CD8-positive, alpha-beta memory T cell (primary cell): ENCODE results near the gene CRADD. TPM values are rescaled to one million over a fixed set of nuclear protein-coding genes. Genes with fewer than 3 reads are reported as not detected.
A peak's percentile ranks its signal among the peaks of the same experiment; 100 is the strongest.
"Not testable (repeated sequence)": the region's sequence is repeated elsewhere in the genome, so short reads cannot be mapped to it uniquely, and the experiment has no call there.

Source experiments
- CTCF ChIA-PET: fragments of 350-600 bp; sonication (Branson Sonifier 250); formaldehyde crosslinking; loops from one replicate; lab custom pipeline; 2021; ENCODE audit warnings: antibody characterized with exemption; lab: Charles Lee
- POLR2A ChIA-PET: fragments of 350-600 bp; sonication (Branson Sonifier 250); formaldehyde crosslinking; loops from one replicate; lab custom pipeline; 2021; ENCODE audit warnings: antibody characterized with exemption; lab: Charles Lee
- DNase-seq, 5 donors: peaks; one replicate each; pipeline versions ENCODE4 v3.0.0 to v3.0.0-alpha.2; 2020 to 2022; ENCODE audit warnings: mixed read lengths in 1 of 5
- H3K27ac ChIP-seq: one replicate; pipeline ENCODE4 v1.7.0; 2013; ENCODE audit warnings: low read depth, mild to moderate bottlenecking, low read length, moderate library complexity
- H3K27me3 ChIP-seq: 2 replicates; pipeline ENCODE4 v1.7.0; 2013; ENCODE audit warnings: low read length, mild to moderate bottlenecking; ENCODE audit not compliant: insufficient read depth, poor library complexity, severe bottlenecking
- H3K36me3 ChIP-seq: 2 replicates; pipeline ENCODE4 v1.7.0; 2013; ENCODE audit warnings: mild to moderate bottlenecking, low read length, moderate library complexity; ENCODE audit not compliant: insufficient read depth
- H3K4me1 ChIP-seq: 2 replicates; pipeline ENCODE4 v1.7.0; 2013; ENCODE audit warnings: mild to moderate bottlenecking, low read length, moderate library complexity; ENCODE audit not compliant: insufficient read depth
- H3K4me3 ChIP-seq: 2 replicates; pipeline ENCODE4 v1.7.0; 2013; ENCODE audit warnings: mild to moderate bottlenecking, low read length
- H3K9me3 ChIP-seq: 2 replicates; pipeline ENCODE4 v1.7.0; 2013; ENCODE audit warnings: mild to moderate bottlenecking, low read length
- H3K27ac Mint-ChIP-seq, 8 donors: one replicate each; pipeline ENCODE4 v1.8.0; 2020 to 2021; ENCODE audit warnings: mixed read lengths in 8 of 8, mild to moderate bottlenecking in 6 of 8, inconsistent platforms in 3 of 8, moderate library complexity in 3 of 8
- H3K27me3 Mint-ChIP-seq, 2 donors: one replicate each; pipeline ENCODE4 v1.8.0; 2020 to 2021; ENCODE audit warnings: mixed read lengths in 2 of 2, mild to moderate bottlenecking in 1 of 2, moderate library complexity in 1 of 2
- H3K36me3 Mint-ChIP-seq, 3 donors: one replicate each; pipeline ENCODE4 v1.8.0; 2020 to 2021; ENCODE audit warnings: mixed read lengths in 3 of 3, inconsistent platforms in 1 of 3, mild to moderate bottlenecking in 1 of 3
- H3K4me1 Mint-ChIP-seq, 3 donors: one replicate each; pipeline ENCODE4 v1.8.0; 2020 to 2021; ENCODE audit warnings: mixed read lengths in 3 of 3, inconsistent platforms in 1 of 3, mild to moderate bottlenecking in 1 of 3
- H3K4me3 Mint-ChIP-seq, 7 donors: one replicate each; pipeline ENCODE4 v1.8.0; 2020 to 2021; ENCODE audit warnings: mixed read lengths in 7 of 7, mild to moderate bottlenecking in 6 of 7, moderate library complexity in 4 of 7, inconsistent platforms in 2 of 7
- H3K9me3 Mint-ChIP-seq, 5 donors: one replicate each; pipeline ENCODE4 v1.8.0; 2020 to 2022; ENCODE audit warnings: mixed read lengths in 5 of 5, mild to moderate bottlenecking in 3 of 5, moderate library complexity in 2 of 5, inconsistent platforms in 1 of 5
- polyA plus RNA-seq: library from polyadenylated mRNA; unstranded; fragments of 300-500 nt; fragmentation: Illumina TruSeq; gene quantifications from one replicate; pipeline ENCODE4 v1.2.3, GENCODE V29; 2021
- total RNA-seq, 2 experiments: library from RNA; stranded (reverse); gene quantifications; one replicate each; pipeline ENCODE4 v1.2.3, GENCODE V29; 2021

Gene CRADD
- total and polyA plus RNA-seq, 3 experiments from 2014 or later, result 8.6 to 13.2 (median 11.7) TPM

DNA sequence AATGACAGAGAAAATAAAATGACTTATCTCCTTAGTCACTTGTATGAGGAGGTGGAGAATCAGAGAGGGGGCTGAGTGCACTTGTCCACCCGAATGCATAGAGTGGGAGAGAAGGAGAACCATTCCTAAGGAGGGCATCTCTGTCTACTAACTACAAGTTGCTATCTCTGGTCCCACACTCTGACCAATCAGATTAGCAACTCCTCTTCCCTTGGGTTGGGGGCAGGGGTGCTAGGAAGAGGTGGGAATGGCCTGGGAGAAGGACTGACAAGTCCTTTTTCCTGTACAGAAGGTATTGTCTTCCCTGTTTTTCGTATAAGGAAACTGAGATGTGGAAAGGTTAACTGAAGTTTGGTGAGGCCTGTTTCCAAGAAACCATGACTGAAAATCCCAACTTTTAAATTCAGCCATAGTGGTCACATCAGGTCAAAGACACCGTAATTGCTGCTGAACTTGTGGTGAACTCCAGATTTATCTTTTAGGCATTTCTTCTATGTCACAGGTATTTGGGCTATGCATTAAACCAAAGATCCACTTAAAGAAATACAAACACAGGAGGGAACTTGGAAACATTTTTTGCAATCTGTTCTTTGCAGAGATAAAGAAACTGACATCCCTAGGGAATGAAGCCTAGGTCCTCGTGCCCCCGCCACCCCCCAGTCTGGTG, 207.8 kb downstream of the CRADD start:
- no peak overlapping the region for H3K27ac Mint-ChIP-seq
- H3K4me1 ChIP-seq, result peaks cover 12% of the 10 kb centered on the region
- no peak overlapping the region for H3K27ac ChIP-seq
- no peaks in the 10 kb centered on the region for H3K36me3 ChIP-seq
- peaks cover 0 to 6% (median 0%) of the 10 kb centered on the region in 3 donors for H3K36me3 Mint-ChIP-seq
- no peak overlapping the region for H3K4me3 ChIP-seq
- peaks cover 0 to 7% (median 2%) of the 10 kb centered on the region in 3 donors for H3K4me1 Mint-ChIP-seq
- DNase-seq, result no peak
- no peak overlapping the region for H3K4me3 Mint-ChIP-seq
- CTCF ChIA-PET, result interaction anchor here (0.8 kb wide), 1 partner anchor 899 kb away, joined by 3 read pairs; no protein-coding TSS in a partner anchor
- H3K27me3 Mint-ChIP-seq, result no peaks in the 10 kb centered on the region
- no peaks in the 10 kb centered on the region for H3K9me3 ChIP-seq
- no peaks in the 10 kb centered on the region for H3K27me3 ChIP-seq
- POLR2A ChIA-PET, result no interaction called here
- no peaks in the 10 kb centered on the region for H3K9me3 Mint-ChIP-seq

DNA sequence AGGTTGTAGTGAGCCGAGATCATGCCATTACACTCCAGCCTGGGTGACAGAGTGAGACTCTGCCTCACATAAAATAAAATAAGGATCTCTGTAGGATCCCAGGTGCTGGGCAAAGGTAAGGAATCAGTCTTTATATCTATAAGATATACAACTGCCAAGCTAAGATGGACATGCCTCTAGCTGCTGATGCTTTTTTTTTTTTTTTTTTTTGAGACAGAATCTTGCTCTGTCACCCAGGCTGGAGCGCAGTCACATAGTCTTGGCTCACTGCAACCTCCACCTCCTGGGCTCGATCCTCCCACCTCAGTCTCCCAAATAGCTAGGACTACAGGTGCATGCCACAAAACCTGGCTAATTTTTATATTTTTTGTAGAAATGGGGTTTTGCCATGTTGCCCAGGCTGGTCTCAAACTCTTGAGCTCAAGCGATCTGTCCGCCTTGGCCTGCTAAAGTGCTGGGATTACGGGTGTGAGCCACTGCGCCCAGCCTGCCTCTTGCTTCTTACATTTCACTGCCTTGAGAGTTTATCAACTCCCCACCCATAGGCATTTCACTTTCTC, 208.9 kb downstream of the CRADD start:
- H3K4me3 ChIP-seq, H3K4me1 ChIP-seq, H3K36me3 ChIP-seq, H3K9me3 Mint-ChIP-seq, H3K4me3 Mint-ChIP-seq, H3K36me3 Mint-ChIP-seq, H3K27ac ChIP-seq, POLR2A ChIA-PET, H3K27me3 ChIP-seq, H3K27me3 Mint-ChIP-seq, H3K9me3 ChIP-seq, H3K27ac Mint-ChIP-seq, H3K4me1 Mint-ChIP-seq, DNase-seq: not testable (repeated sequence)
- CTCF ChIA-PET, result interaction anchor here (0.8 kb wide), 1 partner anchor 900 kb away, joined by 3 read pairs; no protein-coding TSS in a partner anchor

DNA sequence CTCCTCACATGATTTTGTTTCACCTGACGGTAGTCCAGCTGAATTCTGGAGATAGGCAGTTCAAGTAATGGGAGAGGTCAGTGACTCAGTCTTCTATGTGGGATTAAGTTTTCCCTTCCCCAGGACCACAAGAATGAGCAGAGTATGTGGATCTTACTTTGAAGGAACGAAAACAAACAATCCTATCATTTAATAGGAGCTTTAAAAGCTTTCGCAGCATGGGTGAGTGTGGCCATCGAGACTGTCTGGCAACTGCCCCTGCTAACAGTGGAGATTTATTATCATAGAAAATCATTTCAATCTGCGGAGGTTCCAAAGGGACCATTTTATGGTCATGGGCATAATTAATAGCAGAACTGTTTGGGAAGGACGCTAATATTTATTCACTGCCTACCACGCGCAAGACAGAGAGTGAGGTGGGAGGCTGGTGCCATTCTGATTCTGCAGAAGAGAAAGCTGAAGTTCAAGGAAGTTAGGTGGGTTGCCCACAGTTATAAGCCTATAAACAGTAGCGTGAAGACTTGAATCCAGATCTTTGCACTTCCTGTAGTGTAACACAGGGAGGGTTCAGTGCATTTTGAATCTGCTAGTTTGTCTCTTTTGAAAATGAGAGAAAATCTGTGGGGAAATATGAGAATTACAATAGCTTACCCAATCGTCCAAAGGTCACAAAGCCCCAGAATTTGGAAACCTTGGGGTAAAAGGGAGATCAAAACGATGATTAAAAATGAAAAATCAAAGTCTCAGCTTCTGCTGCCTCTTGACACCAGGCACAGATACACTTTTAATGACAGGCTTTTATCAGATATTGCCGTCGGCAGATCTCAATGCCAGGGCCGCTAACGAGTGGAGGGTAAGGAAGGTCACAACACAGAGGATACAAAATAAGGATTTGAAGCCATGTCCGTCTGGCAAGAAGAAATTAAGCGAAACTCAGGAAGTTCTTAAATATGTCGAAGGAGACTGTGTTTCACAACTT, 209.6 kb downstream of the CRADD start:
- no peaks in the 10 kb centered on the region for H3K36me3 Mint-ChIP-seq
- H3K9me3 Mint-ChIP-seq, result no peaks in the 10 kb centered on the region
- POLR2A ChIA-PET, result no interaction called here
- DNase-seq, result no peak
- H3K4me3 ChIP-seq, result no peak overlapping the region
- no peaks in the 10 kb centered on the region for H3K36me3 ChIP-seq
- no peaks in the 10 kb centered on the region for H3K9me3 ChIP-seq
- H3K4me1 Mint-ChIP-seq, result no peaks in the 10 kb centered on the region
- H3K27me3 Mint-ChIP-seq, result no peaks in the 10 kb centered on the region
- H3K27ac Mint-ChIP-seq, result no peak overlapping the region
- H3K4me3 Mint-ChIP-seq, result no peak overlapping the region
- no peaks in the 10 kb centered on the region for H3K4me1 ChIP-seq
- no peaks in the 10 kb centered on the region for H3K27me3 ChIP-seq
- H3K27ac ChIP-seq, result peak overlapping the region; percentile 12
- CTCF ChIA-PET, result no interaction called here

DNA sequence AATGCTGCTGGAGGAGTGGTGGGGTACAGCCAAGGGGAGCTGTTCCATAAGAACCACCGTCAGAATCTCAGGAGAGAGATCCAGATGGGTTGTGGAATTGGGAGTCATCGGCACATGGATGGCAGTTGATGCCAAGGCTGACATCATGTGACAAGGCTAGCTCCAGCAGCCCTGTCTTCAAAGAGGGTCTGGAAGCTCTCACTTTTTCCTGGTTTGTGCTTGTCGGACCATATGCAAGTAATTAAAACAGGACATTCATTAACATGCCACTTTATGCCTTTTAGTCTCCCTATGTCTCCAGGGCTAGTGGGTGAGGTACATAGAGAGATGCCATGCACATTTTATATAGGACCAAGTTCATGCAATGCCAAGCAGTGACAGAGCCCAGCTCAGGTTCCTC, 211.8 kb downstream of the CRADD start:
- H3K9me3 ChIP-seq, result no peaks in the 10 kb centered on the region
- H3K36me3 ChIP-seq, result no peaks in the 10 kb centered on the region
- no peak for DNase-seq
- no peaks in the 10 kb centered on the region for H3K9me3 Mint-ChIP-seq
- H3K4me3 Mint-ChIP-seq, result no peak overlapping the region
- H3K36me3 Mint-ChIP-seq, result no peaks in the 10 kb centered on the region
- CTCF ChIA-PET, result no interaction called here
- no peaks in the 10 kb centered on the region for H3K4me1 ChIP-seq
- POLR2A ChIA-PET, result no interaction called here
- H3K27ac Mint-ChIP-seq, result no peak overlapping the region
- no peaks in the 10 kb centered on the region for H3K4me1 Mint-ChIP-seq
- no peak overlapping the region for H3K4me3 ChIP-seq
- no peak overlapping the region for H3K27ac ChIP-seq
- no peaks in the 10 kb centered on the region for H3K27me3 Mint-ChIP-seq
- no peaks in the 10 kb centered on the region for H3K27me3 ChIP-seq

DNA sequence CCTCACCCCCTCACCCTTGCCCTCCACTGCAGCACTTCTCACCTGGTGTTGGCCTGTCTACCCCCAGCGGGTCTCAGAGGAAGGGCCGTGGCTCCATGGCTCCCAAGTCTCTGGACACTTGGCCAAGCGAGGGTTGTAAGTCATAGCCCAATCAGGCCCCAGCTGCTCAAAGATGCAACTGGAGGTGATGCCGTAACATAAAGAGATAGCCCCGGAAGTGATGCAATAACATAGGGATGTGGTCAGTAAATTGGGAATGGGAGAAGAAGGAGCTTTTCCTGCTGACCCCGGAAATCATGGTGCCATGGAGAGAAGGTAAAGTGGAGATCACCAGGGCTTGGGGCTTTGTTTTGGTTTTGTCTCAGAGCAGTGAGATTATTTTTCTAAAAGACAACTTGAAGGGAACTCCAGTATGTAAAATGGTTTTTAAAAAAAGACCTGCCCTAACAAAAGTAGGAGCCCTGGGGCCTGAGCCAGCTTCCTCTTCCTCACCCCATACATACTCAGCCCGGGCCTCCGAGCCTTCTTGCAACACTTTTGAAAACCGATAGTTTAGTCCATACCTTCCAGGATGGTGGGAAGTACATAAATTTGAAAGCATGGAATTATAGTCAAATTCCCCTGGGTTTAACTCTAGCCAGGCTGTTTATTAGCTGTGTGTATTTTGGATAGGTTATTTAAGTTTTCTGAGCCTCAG, 212.5 kb downstream of the CRADD start:
- peak overlapping the region in 1 of 8 donors; percentile 34 for H3K27ac Mint-ChIP-seq
- ChIA-PET POLR2A (no interaction called here), CTCF (no interaction called here)
- no peaks in the 10 kb centered on the region for H3K27me3 ChIP-seq
- H3K4me1 ChIP-seq, result no peaks in the 10 kb centered on the region
- no peak overlapping the region for H3K4me3 ChIP-seq
- no peak overlapping the region for H3K4me3 Mint-ChIP-seq
- H3K9me3 ChIP-seq, result no peaks in the 10 kb centered on the region
- no peaks in the 10 kb centered on the region for H3K4me1 Mint-ChIP-seq
- H3K27me3 Mint-ChIP-seq, result no peaks in the 10 kb centered on the region
- H3K27ac ChIP-seq, result no peak overlapping the region
- H3K9me3 Mint-ChIP-seq, result no peaks in the 10 kb centered on the region
- H3K36me3 Mint-ChIP-seq, result no peaks in the 10 kb centered on the region
- DNase-seq, result no peak
- no peaks in the 10 kb centered on the region for H3K36me3 ChIP-seq

DNA sequence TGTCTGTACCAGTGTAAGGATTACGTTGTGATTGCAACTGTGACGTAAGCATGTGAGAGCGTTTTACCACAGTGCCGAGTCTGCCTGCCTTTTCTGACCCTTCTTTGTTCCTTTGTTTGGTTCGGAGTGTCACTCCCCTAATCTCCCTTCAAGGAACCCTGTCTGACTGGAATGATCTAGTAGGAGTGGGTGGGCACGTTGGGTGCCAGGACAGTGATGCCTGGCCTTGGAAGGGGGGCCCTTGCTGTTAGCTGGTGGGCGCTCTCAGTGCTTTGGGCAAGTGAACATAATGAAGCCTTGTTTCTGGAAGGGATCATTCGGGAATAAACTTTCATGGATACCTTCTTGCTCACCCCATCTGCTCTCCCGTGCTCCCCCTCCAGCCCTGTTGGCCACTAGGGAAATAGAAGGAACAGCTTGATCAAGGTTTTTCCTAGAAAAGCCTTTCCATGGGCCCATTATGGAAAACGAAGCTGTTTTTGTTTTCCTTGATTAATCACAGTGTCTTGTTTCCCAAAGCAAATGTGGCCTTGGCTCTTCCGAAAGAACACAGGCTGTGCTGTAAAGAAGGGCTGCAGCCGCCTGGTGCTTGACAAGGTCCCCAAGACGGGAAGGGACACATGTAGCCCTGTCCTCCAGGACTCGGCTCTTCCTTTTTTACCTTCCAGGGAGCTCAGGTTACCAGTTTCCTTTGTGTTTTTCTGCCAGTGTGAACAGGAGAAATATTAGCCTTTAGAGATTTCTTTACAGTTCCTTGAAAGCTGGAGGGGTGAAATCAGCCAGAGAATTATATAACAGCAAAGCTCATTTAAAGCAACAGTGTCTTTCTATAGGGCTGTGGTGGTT, 215.5 kb downstream of the CRADD start:
- H3K27me3 ChIP-seq, result no peaks in the 10 kb centered on the region
- Mint-ChIP-seq H3K4me1 (no peaks in the 10 kb centered on the region), H3K27ac (no peak overlapping the region), H3K4me3 (no peak overlapping the region), H3K9me3 (no peaks in the 10 kb centered on the region), H3K27me3 (no peaks in the 10 kb centered on the region), H3K36me3 (peaks cover 0 to 1% (median 0%) of the 10 kb centered on the region in 3 donors)
- CTCF ChIA-PET, result no interaction called here
- POLR2A ChIA-PET, result no interaction called here
- no peaks in the 10 kb centered on the region for H3K9me3 ChIP-seq
- H3K36me3 ChIP-seq, result no peaks in the 10 kb centered on the region
- no peaks in the 10 kb centered on the region for H3K4me1 ChIP-seq
- no peak overlapping the region for H3K27ac ChIP-seq
- no peak overlapping the region for H3K4me3 ChIP-seq
- no peak for DNase-seq

DNA sequence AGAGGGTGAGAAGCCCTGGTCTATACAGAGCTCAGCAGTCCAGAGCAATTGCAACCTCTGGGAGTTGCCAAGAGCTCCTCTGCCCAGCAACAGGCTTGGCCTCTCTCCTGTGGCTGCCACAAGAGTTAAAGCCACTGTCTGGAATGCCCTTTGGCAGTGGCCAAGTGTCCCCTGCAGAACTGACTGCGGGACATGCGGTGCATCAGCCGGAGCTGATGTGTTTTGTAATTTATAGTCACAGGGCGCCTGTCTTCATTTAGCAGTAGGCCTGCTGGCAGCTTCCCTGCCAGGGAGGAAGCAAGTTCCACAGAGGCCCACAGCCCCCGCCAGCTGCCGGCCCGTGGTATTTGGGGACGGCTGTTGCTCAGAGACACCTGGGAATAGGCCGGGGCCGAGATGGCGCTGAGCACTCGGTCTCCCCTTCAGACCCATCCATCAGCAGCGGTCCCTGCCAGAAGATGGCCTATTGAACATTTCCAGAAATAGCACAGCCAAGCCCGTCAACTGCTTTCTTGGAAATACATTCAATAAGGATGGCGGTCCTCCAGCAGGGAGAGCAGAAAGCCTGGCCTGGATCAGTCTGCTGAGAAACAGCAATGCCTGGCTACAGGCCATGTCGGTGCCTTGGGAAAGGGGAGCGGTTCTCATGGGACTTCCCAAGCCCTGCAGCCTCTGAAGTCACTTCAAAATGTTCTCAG, 217.4 kb downstream of the CRADD start:
- POLR2A ChIA-PET, result no interaction called here

More for the DNA sequence above, 217.4 kb downstream of the CRADD start:
- CTCF ChIA-PET, result no interaction called here
- DNase-seq, result no peak
- Histone ChIP-seq H3K36me3 (no peaks in the 10 kb centered on the region), H3K4me1 (peaks cover 9% of the 10 kb centered on the region), H3K27ac (no peak overlapping the region), H3K9me3 (no peaks in the 10 kb centered on the region), H3K27me3 (no peaks in the 10 kb centered on the region), H3K4me3 (no peak overlapping the region)
- Mint-ChIP-seq H3K9me3 (no peaks in the 10 kb centered on the region), H3K36me3 (peaks cover 0 to 4% (median 1%) of the 10 kb centered on the region in 3 donors), H3K27me3 (no peaks in the 10 kb centered on the region), H3K4me3 (no peak overlapping the region), H3K4me1 (no peaks in the 10 kb centered on the region), H3K27ac (no peak overlapping the region)
